Bronchial epithelial cell (primary cell): ENCODE measurements around the gene UTP25. TPM values are rescaled to one million over a fixed set of nuclear protein-coding genes. Genes with fewer than 3 reads are reported as not detected.

ENCODE experiments used
- DNase-seq: peaks from one replicate; pipeline ENCODE4 v3.0.0-alpha.2; 2010; ENCODE audit warnings: low read depth
- FAIRE-seq: peaks from 2 replicates; lab custom pipeline; 2011; peaks lifted over from hg19 to GRCh38; lab: Jason Lieb, UNC
- H3K27me3 ChIP-seq: 2 replicates; pipeline ENCODE4 v1.5.1; 2011; ENCODE audit warnings: low read length; ENCODE audit not compliant: control insufficient read depth, insufficient read depth
- H3K36me3 ChIP-seq: 2 replicates; pipeline ENCODE4 v1.5.1; 2011; ENCODE audit warnings: low read length; ENCODE audit not compliant: control insufficient read depth, insufficient read depth
- H3K4me3 ChIP-seq: 2 replicates; pipeline ENCODE4 v1.5.1; 2011; ENCODE audit warnings: mild to moderate bottlenecking, low read depth, low read length, control low read depth
- CTCF ChIP-seq: IDR thresholded peaks from 2 replicates; pipeline ENCODE4 v1.5.1; 2011; ENCODE audit warnings: mild to moderate bottlenecking, moderate library complexity, low read length, control low read depth, inconsistent platforms; ENCODE audit not compliant: insufficient read depth, severe bottlenecking
- total RNA-seq: library from RNA; depleted of rRNA; stranded (reverse); fragments of >200 nt; gene quantifications from 2 replicates; pipeline ENCODE4 v1.2.1, GENCODE V29; 2014

UTP25 gene
- total RNA-seq, 1 donor from 2014 or later, result 6.3 TPM

GRCh38 chr1:209844695-209845407 is 17.1 kb downstream of the UTP25 start:
- no peaks in the 10 kb centered on the region for H3K27me3 ChIP-seq
- FAIRE-seq, result no peak
- no peak overlapping the region for H3K4me3 ChIP-seq
- H3K36me3 ChIP-seq, result peaks cover 24% of the 10 kb centered on the region
- TF ChIP-seq CTCF, result no peak
- no peak for DNase-seq

DNA sequence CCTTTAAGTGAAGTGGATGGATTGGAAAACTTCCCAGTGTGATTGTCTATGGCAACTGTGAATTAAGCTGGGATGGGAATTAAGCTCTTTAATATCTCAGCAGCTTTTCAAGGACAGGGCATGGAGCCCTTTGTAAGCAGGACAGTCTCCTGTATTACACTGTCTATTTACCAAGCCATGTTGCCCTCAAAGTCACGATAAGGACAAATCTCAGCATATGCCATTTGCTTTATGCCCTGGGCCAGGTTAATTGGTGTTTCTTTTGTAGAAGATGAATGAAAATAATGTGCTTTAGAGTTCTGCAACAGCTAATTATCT is 17.6 kb downstream of the UTP25 start:
- no peak for TF ChIP-seq CTCF
- no peaks in the 10 kb centered on the region for H3K27me3 ChIP-seq
- peaks cover 24% of the 10 kb centered on the region for H3K36me3 ChIP-seq
- DNase-seq (no peak), FAIRE-seq (no peak)
- no peak overlapping the region for H3K4me3 ChIP-seq

GRCh38 chr1:209849388-209849787 is 21.6 kb downstream of the UTP25 start:
- FAIRE-seq, result no peak

DNA sequence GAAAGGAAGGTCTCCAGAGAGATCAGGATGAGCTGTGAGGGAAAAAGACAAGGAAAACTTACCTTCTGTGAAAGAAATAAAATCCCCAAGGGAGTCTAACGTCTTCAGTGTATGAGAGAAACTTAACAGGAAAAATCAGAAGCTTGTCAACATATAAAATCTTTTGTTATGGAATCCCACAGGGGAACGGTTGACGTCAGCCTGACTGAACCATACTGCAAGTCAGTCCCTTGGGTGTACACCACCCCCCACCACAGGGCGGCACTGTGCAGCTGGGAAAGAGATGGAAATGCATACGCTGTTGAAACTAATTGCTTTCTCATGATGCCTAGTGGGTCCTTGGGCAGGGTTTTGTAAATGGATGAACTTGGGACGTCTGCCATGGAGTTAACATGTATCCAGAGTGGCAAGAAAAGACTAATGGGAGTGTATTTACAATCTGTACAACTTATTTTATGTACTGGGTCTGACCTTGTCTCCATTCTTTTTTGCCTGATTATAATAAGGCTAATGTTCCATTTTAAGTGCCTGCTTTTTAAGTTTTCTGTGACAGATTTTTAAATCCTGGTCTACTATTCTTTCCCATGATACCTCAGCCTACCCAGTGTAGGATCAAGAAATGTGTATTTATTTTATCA is 22.7 kb downstream of the UTP25 start:
- TF ChIP-seq CTCF, result peak; percentile 78
- H3K36me3 ChIP-seq, result peaks cover 9% of the 10 kb centered on the region
- DNase-seq, result peak; percentile 56
- no peaks in the 10 kb centered on the region for H3K27me3 ChIP-seq
- FAIRE-seq, result peak; percentile 82
- H3K4me3 ChIP-seq, result no peak overlapping the region

More at GRCh38 chr1:209849388-209849787, 21.6 kb downstream of the UTP25 start:
- Histone ChIP-seq H3K27me3 (no peaks in the 10 kb centered on the region), H3K4me3 (no peak overlapping the region), H3K36me3 (peaks cover 12% of the 10 kb centered on the region)
- TF ChIP-seq CTCF, result no peak
- DNase-seq, result no peak

- Histone ChIP-seq H3K4me3 (no peak overlapping the region), H3K27me3 (no peaks in the 10 kb centered on the region), H3K36me3 (peaks cover 8% of the 10 kb centered on the region)
- FAIRE-seq (no peak), DNase-seq (no peak)
- no peak for TF ChIP-seq CTCF
Measured at GRCh38 chr1:209853676-209854075, 25.9 kb downstream of the UTP25 start.
